ENCODE results near the gene CDKN2C. TPM values are rescaled to one million over a fixed set of nuclear protein-coding genes. Genes with fewer than 3 reads are reported as not detected.

Gene CDKN2C
- total and polyA plus RNA-seq, 2 donors (not counting 1 experiment from before 2014, with no cell fraction given), result 24.4 to 31.5 TPM

DNA sequence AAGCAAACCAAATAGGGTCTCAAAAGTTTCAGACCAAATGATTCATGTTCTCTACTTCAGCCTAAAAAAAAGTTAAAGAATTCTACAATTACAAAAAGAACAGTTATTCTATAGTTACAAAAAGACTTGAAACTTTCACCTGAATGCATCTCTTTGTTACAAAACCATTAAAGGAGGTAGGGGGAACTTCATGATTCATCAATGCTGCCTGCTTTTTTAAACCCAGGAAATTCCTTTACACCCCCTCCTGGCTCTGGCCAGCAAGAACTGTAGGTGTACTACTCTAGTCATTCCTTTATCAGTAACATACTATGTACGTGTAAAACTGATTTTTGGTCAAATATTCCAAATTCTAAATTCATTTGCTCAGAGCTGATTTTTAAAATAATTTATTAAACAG lies 14.9 kb upstream of the CDKN2C start:
- Histone ChIP-seq H3K79me2 (ENCODE audit: control insufficient read depth, insufficient read depth, low read length) (peaks cover 46% of the 10 kb centered on the region), H3K36me3 (ENCODE audit: control insufficient read depth, insufficient read depth, low read length) (no peaks in the 10 kb centered on the region), H2AFZ (ENCODE audit: low read length) (no peak overlapping the region), H3K27me3 (ENCODE audit: control insufficient read depth, insufficient read depth, low read length) (no peaks in the 10 kb centered on the region), H3K9me3 (ENCODE audit: control insufficient read depth, insufficient read depth, low read depth, low read length) (no peaks in the 10 kb centered on the region), H4K20me1 (ENCODE audit: control insufficient read depth, extremely low read depth, insufficient read depth, low read length) (no peaks in the 10 kb centered on the region), H3K4me3 (replicated peaks in 1 of 4; ENCODE audit: control extremely low read depth in 1 of 4, insufficient read depth in 1 of 4, low read depth in 3 of 4, low read length in 4 of 4) (no peak overlapping the region), H3K4me2 (ENCODE audit: extremely low read depth, insufficient read depth, low read length) (no peak overlapping the region), H3K27ac (ENCODE audit: insufficient read depth, low read length) (no peak overlapping the region), H3K9ac (ENCODE audit: insufficient read depth, low read length) (no peak overlapping the region), H3K4me1 (ENCODE audit: control insufficient read depth, extremely low read depth, insufficient read depth, low read length) (no peaks in the 10 kb centered on the region)
- DNase-seq (ENCODE audit: low read depth in 2 of 2), result peak in 1 of 2 donors; percentile 65
- TF ChIP-seq EZH2 (IDR thresholded peaks at IDR 0.05; ENCODE audit: low read length, missing control alignments), result no peak
- TF ChIP-seq, protein P1, sequence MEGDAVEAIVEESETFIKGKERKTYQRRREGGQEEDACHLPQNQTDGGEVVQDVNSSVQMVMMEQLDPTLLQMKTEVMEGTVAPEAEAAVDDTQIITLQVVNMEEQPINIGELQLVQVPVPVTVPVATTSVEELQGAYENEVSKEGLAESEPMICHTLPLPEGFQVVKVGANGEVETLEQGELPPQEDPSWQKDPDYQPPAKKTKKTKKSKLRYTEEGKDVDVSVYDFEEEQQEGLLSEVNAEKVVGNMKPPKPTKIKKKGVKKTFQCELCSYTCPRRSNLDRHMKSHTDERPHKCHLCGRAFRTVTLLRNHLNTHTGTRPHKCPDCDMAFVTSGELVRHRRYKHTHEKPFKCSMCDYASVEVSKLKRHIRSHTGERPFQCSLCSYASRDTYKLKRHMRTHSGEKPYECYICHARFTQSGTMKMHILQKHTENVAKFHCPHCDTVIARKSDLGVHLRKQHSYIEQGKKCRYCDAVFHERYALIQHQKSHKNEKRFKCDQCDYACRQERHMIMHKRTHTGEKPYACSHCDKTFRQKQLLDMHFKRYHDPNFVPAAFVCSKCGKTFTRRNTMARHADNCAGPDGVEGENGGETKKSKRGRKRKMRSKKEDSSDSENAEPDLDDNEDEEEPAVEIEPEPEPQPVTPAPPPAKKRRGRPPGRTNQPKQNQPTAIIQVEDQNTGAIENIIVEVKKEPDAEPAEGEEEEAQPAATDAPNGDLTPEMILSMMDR (conservative IDR thresholded peaks at IDR 0.05 in 1 of 2, IDR thresholded peaks at IDR 0.05 in 1 of 2; ENCODE audit: low read depth in 1 of 2, low read length in 2 of 2), result no peak

DNA sequence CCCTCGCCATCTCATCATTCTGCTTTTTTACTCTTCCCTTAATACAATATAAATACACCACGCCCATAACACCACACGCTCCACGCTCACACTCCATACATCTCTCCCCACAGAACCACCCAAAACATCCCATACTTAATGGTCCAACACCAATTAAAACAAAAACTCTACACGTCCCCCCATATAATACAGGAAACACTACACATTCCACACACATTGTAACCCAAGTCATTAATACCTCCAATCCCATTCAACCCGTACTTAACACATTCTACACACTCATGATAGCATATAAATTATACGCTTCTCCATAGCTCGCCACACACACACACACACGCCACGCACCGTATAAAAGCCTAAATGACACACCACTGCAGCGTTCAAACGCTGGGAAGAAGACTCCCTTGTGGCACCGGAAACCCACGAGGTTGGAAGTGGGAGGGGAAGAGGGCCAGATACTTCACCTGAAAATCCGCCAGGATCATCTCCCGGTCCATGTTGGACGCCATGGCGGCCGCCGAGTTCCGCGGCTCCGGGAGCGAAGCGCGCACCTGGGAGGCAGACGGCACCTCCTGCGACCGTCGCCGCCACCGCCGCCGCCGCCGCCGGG lies 10.6 kb upstream of the CDKN2C start:
- peak; percentile 36 to 53 for DNase-seq (ENCODE audit: low read depth in 2 of 2)
- TF ChIP-seq, protein P1 (conservative IDR thresholded peaks at IDR 0.05 in 1 of 2, IDR thresholded peaks at IDR 0.05 in 1 of 2; ENCODE audit: low read depth in 1 of 2, low read length in 2 of 2), result no peak
- TF ChIP-seq EZH2 (IDR thresholded peaks at IDR 0.05; ENCODE audit: low read length, missing control alignments), result no peak
- Histone ChIP-seq H2AFZ (ENCODE audit: low read length) (peak overlapping the region; percentile 95), H3K27ac (ENCODE audit: insufficient read depth, low read length) (peak overlapping the region; percentile 82), H3K4me1 (ENCODE audit: control insufficient read depth, extremely low read depth, insufficient read depth, low read length) (peaks cover 5% of the 10 kb centered on the region), H4K20me1 (ENCODE audit: control insufficient read depth, extremely low read depth, insufficient read depth, low read length) (no peaks in the 10 kb centered on the region), H3K27me3 (ENCODE audit: control insufficient read depth, insufficient read depth, low read length) (no peaks in the 10 kb centered on the region), H3K9me3 (ENCODE audit: control insufficient read depth, insufficient read depth, low read depth, low read length) (no peaks in the 10 kb centered on the region), H3K4me3 (replicated peaks in 1 of 4; ENCODE audit: control extremely low read depth in 1 of 4, insufficient read depth in 1 of 4, low read depth in 3 of 4, low read length in 4 of 4) (peak overlapping the region; percentile 85 to 97 (median 96)), H3K36me3 (ENCODE audit: control insufficient read depth, insufficient read depth, low read length) (no peaks in the 10 kb centered on the region), H3K9ac (ENCODE audit: insufficient read depth, low read length) (peak overlapping the region; percentile 77), H3K4me2 (ENCODE audit: extremely low read depth, insufficient read depth, low read length) (peak overlapping the region; percentile 53), H3K79me2 (ENCODE audit: control insufficient read depth, insufficient read depth, low read length) (peaks cover 35% of the 10 kb centered on the region)

DNA sequence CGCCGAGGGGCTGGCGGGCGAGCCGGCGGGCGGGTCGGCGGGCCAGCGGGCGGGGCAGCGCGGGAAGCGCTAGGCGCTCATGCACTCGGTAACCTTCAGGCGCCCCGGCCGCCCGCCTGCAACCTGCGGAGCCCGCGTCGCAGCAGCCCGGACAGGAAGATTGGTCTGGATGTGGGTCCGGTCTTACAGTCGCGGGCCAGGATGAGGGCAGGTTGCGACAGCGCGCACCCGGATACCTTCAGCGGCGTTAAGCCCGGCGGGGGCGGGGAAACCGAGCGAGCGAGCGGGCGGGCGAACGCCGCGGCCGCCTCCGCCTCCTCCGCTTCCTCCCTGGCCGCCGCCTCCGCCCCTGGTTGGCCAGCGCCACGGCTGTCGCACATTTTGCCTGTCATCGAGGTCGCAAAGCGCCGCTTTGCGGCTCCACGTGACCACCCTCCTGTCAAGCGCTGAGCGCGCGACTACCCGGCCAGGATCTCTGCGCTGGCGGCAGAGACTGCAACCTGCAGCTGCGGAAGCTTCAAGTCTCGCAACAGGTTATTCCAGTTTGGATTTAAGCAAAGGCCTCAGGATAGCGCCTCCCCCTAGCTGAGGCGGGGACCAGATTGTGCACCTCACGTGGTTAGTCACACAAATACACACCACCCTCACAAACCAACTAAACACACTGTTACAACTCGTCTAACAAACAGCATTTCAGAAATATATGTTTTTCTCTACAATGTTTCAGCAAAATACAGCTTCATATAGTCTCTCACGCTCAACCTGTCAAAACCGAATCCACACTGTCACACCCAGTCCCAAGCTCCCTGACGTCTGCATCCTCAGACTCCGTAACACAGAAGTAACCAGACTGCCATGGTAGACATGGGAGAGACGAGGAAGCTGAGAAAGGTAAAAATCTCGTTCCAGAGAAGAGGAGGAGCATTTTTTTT lies 9.9 kb upstream of the CDKN2C start, which contains the start of gene FAF1:
Gene FAF1 (minus strand): TSS at position 355 of the 932 bp plus-strand sequence. CDS start 456 bp downstream, outside the sequence.
- Histone ChIP-seq H3K4me2 (ENCODE audit: extremely low read depth, insufficient read depth, low read length) (peak within 1 kb of the TSS; percentile 100), H3K36me3 (ENCODE audit: control insufficient read depth, insufficient read depth, low read length) (no peaks in the 10 kb centered on the region), H3K27ac (ENCODE audit: insufficient read depth, low read length) (peak within 1 kb of the TSS; percentile 82)

More for the DNA sequence above, 9.9 kb upstream of the CDKN2C start, which contains the start of gene FAF1:
- Histone ChIP-seq H2AFZ (ENCODE audit: low read length) (peak within 1 kb of the TSS; percentile 96), H3K9ac (ENCODE audit: insufficient read depth, low read length) (peak within 1 kb of the TSS; percentile 77), H3K4me3 (replicated peaks in 1 of 4; ENCODE audit: control extremely low read depth in 1 of 4, insufficient read depth in 1 of 4, low read depth in 3 of 4, low read length in 4 of 4) (peak within 1 kb of the TSS; percentile 85 to 97 (median 96)), H3K27me3 (ENCODE audit: control insufficient read depth, insufficient read depth, low read length) (no peaks in the 10 kb centered on the region), H4K20me1 (ENCODE audit: control insufficient read depth, extremely low read depth, insufficient read depth, low read length) (no peaks in the 10 kb centered on the region), H3K4me1 (ENCODE audit: control insufficient read depth, extremely low read depth, insufficient read depth, low read length) (peaks cover 5% of the 10 kb centered on the region), H3K9me3 (ENCODE audit: control insufficient read depth, insufficient read depth, low read depth, low read length) (no peaks in the 10 kb centered on the region), H3K79me2 (ENCODE audit: control insufficient read depth, insufficient read depth, low read length) (peaks cover 29% of the 10 kb centered on the region)
- DNase-seq (ENCODE audit: low read depth in 2 of 2), result peak; percentile 96
- TF ChIP-seq, protein P1 (conservative IDR thresholded peaks at IDR 0.05 in 1 of 2, IDR thresholded peaks at IDR 0.05 in 1 of 2; ENCODE audit: low read depth in 1 of 2, low read length in 2 of 2), result peak in 1 of 2 donors; percentile 6
- no peak for TF ChIP-seq EZH2 (IDR thresholded peaks at IDR 0.05; ENCODE audit: low read length, missing control alignments)
